Fibroblast of the aortic adventitia (primary cell): Measurements from ENCODE around the gene CSPG4. TPM values are rescaled to one million over a fixed set of nuclear protein-coding genes. Genes with fewer than 3 reads are reported as not detected.
A peak's percentile ranks its signal among the peaks of the same experiment; 100 is the strongest.

Experiments
- DNase-seq: peaks from one replicate; pipeline ENCODE4 v3.0.0-alpha.2; 2010; ENCODE audit warnings: low read depth
- H3K4me3 ChIP-seq: 2 replicates; pipeline ENCODE4 v1.5.1; 2011; ENCODE audit warnings: low read depth, mild to moderate bottlenecking, control low read depth, low read length, moderate library complexity
- CTCF ChIP-seq: IDR thresholded peaks from 2 replicates; pipeline ENCODE4 v1.5.1; 2011; ENCODE audit warnings: mild to moderate bottlenecking, low read length, control low read depth, inconsistent platforms; ENCODE audit not compliant: insufficient read depth
- total RNA-seq: library from RNA; depleted of rRNA; stranded (reverse); fragments of >200 nt; gene quantifications from 2 replicates; pipeline ENCODE4 v1.2.3, GENCODE V29; 2012; ENCODE audit warnings: low replicate concordance

The CSPG4 gene
- total RNA-seq, 1 donor: 27.8 TPM

GRCh38 chr15:75653347-75653913 is 59.2 kb downstream of the CSPG4 start:
- DNase-seq: no peak
- peak overlapping the region; percentile 46 for H3K4me3 ChIP-seq
- TF ChIP-seq CTCF: no peak

- DNase-seq: no peak
- TF ChIP-seq CTCF: no peak
- peak overlapping the region; percentile 86 for H3K4me3 ChIP-seq
Observed at GRCh38 chr15:75651810-75652543, 60.7 kb downstream of the CSPG4 start.

- TF ChIP-seq CTCF: no peak
- no peak for DNase-seq
- peak overlapping the region; percentile 86 for H3K4me3 ChIP-seq
Observed at GRCh38 chr15:75650908-75651809, 61.5 kb downstream of the CSPG4 start.

- no peak for DNase-seq
- TF ChIP-seq CTCF: no peak
- peak overlapping the region; percentile 86 for H3K4me3 ChIP-seq
Observed at GRCh38 chr15:75649848-75650247, 62.8 kb downstream of the CSPG4 start.

- no peak for TF ChIP-seq CTCF
- peak overlapping the region; percentile 86 for H3K4me3 ChIP-seq
- DNase-seq: no peak
Observed at GRCh38 chr15:75649045-75649761, 63.4 kb downstream of the CSPG4 start.
